ENCODE results near the gene KATNIP. TPM values are rescaled to one million over a fixed set of nuclear protein-coding genes. Genes with fewer than 3 reads are reported as not detected.

Gene KATNIP
- total RNA-seq, 4 donors from 2014 or later, result 27.5 to 59.5 (median 37.5) TPM

GRCh38 chr16:27585200-27585599, 35.3 kb downstream of the KATNIP start:
- Histone ChIP-seq H3K27ac (no peak overlapping the region), H3K9me3 (no peaks in the 10 kb centered on the region), H3K4me3 (no peak overlapping the region), H3K4me1 (no peaks in the 10 kb centered on the region), H3K36me3 (peaks cover 0 to 13% (median 0%) of the 10 kb centered on the region in 3 donors), H3K27me3 (no peaks in the 10 kb centered on the region)
- no peak for DNase-seq
- TF ChIP-seq POLR2A (IDR thresholded peaks at IDR 0.05), result no peak
- TF ChIP-seq, protein P1, sequence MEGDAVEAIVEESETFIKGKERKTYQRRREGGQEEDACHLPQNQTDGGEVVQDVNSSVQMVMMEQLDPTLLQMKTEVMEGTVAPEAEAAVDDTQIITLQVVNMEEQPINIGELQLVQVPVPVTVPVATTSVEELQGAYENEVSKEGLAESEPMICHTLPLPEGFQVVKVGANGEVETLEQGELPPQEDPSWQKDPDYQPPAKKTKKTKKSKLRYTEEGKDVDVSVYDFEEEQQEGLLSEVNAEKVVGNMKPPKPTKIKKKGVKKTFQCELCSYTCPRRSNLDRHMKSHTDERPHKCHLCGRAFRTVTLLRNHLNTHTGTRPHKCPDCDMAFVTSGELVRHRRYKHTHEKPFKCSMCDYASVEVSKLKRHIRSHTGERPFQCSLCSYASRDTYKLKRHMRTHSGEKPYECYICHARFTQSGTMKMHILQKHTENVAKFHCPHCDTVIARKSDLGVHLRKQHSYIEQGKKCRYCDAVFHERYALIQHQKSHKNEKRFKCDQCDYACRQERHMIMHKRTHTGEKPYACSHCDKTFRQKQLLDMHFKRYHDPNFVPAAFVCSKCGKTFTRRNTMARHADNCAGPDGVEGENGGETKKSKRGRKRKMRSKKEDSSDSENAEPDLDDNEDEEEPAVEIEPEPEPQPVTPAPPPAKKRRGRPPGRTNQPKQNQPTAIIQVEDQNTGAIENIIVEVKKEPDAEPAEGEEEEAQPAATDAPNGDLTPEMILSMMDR (IDR thresholded peaks at IDR 0.05), result no peak

GRCh38 chr16:27586711-27587110, 36.8 kb downstream of the KATNIP start:
- peaks cover 0 to 13% (median 0%) of the 10 kb centered on the region in 3 donors for H3K36me3 ChIP-seq
- H3K4me3 ChIP-seq, result no peak overlapping the region
- H3K9me3 ChIP-seq, result no peaks in the 10 kb centered on the region
- H3K4me1 ChIP-seq, result no peaks in the 10 kb centered on the region
- no peak overlapping the region for H3K27ac ChIP-seq
- no peak for DNase-seq
- no peaks in the 10 kb centered on the region for H3K27me3 ChIP-seq
- no peak for TF ChIP-seq POLR2A (IDR thresholded peaks at IDR 0.05)
- TF ChIP-seq, protein P1 (IDR thresholded peaks at IDR 0.05), result no peak

DNA sequence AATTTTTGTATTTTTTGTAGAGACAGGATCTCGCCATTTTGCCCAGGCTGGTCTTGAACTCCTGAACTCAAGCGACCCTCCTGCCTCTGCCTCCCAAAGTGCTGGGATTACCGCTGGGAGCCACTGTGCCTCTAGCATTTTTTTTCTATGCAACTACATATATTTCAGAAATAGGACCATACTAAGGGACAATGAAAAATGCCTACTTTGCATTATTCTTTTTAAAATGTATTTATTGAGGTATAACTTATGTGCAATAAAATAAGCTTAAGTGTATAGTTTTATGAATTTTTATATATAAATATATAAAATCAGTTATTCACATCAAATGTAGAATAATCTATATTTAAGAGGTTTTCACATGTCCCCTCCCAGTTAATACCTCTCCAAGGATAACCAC, 38.1 kb downstream of the KATNIP start:
- no peak for DNase-seq
- H3K9me3 ChIP-seq, result no peaks in the 10 kb centered on the region
- H3K4me3 ChIP-seq, result no peak overlapping the region
- no peak overlapping the region for H3K27ac ChIP-seq
- TF ChIP-seq, protein P1 (IDR thresholded peaks at IDR 0.05), result no peak
- TF ChIP-seq POLR2A (IDR thresholded peaks at IDR 0.05), result no peak
- no peaks in the 10 kb centered on the region for H3K4me1 ChIP-seq
- peaks cover 0 to 9% (median 0%) of the 10 kb centered on the region in 3 donors for H3K36me3 ChIP-seq
- H3K27me3 ChIP-seq, result no peaks in the 10 kb centered on the region

GRCh38 chr16:27591837-27592236, 41.9 kb downstream of the KATNIP start:
- TF ChIP-seq, protein P1 (IDR thresholded peaks at IDR 0.05), result no peak
- no peak for TF ChIP-seq POLR2A (IDR thresholded peaks at IDR 0.05)
- H3K4me1 ChIP-seq, result no peaks in the 10 kb centered on the region
- no peaks in the 10 kb centered on the region for H3K36me3 ChIP-seq
- no peak overlapping the region for H3K27ac ChIP-seq
- H3K4me3 ChIP-seq, result no peak overlapping the region
- no peaks in the 10 kb centered on the region for H3K27me3 ChIP-seq
- no peak for DNase-seq
- H3K9me3 ChIP-seq, result no peaks in the 10 kb centered on the region

DNA sequence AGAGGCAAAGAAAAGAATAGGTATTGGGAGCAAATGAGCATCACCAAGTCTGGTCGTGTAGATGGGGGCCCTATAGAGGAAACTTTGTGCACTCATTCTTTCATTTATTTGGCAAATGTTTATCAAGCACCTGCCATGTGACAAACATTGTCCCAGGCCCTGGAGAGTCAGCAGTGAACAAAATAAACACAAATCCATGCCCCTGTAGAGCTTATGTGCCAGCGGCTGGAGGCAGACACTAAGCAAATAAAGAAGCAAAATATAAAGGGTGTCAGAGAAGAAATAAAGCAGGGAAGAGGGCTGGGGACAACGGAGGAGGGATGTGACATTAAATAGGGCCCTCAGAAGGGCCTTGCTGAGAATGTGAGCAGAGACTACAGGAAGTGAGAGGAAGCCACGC, 45.5 kb downstream of the KATNIP start:
- Histone ChIP-seq H3K27ac (no peak overlapping the region), H3K36me3 (no peaks in the 10 kb centered on the region), H3K4me1 (no peaks in the 10 kb centered on the region), H3K27me3 (no peaks in the 10 kb centered on the region), H3K4me3 (no peak overlapping the region), H3K9me3 (no peaks in the 10 kb centered on the region)
- no peak for DNase-seq
- TF ChIP-seq POLR2A (IDR thresholded peaks at IDR 0.05), result no peak
- TF ChIP-seq, protein P1 (IDR thresholded peaks at IDR 0.05), result no peak

GRCh38 chr16:27595993-27596392, 46.0 kb downstream of the KATNIP start:
- Histone ChIP-seq H3K4me3 (no peak overlapping the region), H3K9me3 (no peaks in the 10 kb centered on the region), H3K4me1 (no peaks in the 10 kb centered on the region), H3K27me3 (no peaks in the 10 kb centered on the region), H3K27ac (no peak overlapping the region), H3K36me3 (no peaks in the 10 kb centered on the region)
- DNase-seq, result no peak
- TF ChIP-seq POLR2A (IDR thresholded peaks at IDR 0.05), result no peak
- TF ChIP-seq, protein P1 (IDR thresholded peaks at IDR 0.05), result no peak

Data from Peyer's patch (tissue), 4 donors.